ENCODE measurements around the gene GSTO1.

DNA sequence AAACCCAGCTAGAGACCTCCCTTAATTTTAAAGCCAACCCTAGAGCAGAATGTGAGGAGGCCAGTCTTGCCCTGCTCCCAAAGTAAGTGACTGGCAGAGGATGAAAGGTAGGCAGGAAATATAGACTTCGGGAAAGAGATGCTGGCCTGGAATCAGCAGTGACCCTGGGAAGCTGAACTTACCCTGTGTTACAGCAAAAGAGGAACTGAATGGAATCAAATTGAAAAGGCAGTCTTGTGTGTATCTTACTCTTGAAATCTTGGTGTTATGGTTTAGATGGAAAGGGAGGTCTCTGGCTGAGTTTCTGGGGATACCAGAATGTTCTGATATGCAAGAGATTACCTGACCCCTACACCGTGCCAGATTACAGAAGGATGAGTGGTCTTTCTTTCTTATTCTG is 14.6 kb upstream of the GSTO1 start:
- TF ChIP-seq CTCF (IDR thresholded peaks at IDR 0.05; ENCODE audit: insufficient read depth, low read depth, low read length) = no peak
- TF ChIP-seq EZH2 (IDR thresholded peaks at IDR 0.05; ENCODE audit: insufficient read depth, low read length) = no peak

All from astrocyte (in vitro differentiated cells and primary cell).